Measurements from ENCODE around the gene MARK2.

DNA sequence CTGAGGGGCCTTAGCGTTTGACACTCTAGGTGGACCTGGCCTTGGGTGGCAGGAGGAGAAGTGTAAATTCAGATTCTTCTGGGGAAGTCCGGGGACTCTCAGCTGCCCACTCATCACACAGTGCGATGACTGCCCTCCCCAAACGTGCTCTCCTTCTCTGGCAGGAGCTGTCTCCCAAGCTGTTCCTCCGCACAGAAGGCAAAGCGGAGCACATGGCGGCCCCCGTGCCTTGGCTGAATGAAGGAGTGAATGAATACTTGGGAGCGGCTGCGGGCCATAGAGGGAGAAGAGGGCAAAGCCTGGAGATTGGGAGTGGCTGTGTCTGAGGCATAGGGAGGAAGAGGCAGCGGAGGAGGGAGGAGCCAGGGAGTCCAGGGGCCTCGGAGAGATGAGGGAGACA, 93.0 kb downstream of the MARK2 start:
- no peak for TF ChIP-seq POLR2AphosphoS5 (IDR thresholded peaks at IDR 0.05)
- TF ChIP-seq, protein P1, sequence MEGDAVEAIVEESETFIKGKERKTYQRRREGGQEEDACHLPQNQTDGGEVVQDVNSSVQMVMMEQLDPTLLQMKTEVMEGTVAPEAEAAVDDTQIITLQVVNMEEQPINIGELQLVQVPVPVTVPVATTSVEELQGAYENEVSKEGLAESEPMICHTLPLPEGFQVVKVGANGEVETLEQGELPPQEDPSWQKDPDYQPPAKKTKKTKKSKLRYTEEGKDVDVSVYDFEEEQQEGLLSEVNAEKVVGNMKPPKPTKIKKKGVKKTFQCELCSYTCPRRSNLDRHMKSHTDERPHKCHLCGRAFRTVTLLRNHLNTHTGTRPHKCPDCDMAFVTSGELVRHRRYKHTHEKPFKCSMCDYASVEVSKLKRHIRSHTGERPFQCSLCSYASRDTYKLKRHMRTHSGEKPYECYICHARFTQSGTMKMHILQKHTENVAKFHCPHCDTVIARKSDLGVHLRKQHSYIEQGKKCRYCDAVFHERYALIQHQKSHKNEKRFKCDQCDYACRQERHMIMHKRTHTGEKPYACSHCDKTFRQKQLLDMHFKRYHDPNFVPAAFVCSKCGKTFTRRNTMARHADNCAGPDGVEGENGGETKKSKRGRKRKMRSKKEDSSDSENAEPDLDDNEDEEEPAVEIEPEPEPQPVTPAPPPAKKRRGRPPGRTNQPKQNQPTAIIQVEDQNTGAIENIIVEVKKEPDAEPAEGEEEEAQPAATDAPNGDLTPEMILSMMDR (IDR thresholded peaks at IDR 0.05): no peak
